GM21367 (cell line): ENCODE results near the gene SDC3.

Experiments used
- ATAC-seq: cut with Tn5 transposase; IDR thresholded peaks from one replicate; pipeline ENCODE4 v1.9.1; 2021; ENCODE audit not compliant: unreplicated experiment

SDC3 gene

DNA sequence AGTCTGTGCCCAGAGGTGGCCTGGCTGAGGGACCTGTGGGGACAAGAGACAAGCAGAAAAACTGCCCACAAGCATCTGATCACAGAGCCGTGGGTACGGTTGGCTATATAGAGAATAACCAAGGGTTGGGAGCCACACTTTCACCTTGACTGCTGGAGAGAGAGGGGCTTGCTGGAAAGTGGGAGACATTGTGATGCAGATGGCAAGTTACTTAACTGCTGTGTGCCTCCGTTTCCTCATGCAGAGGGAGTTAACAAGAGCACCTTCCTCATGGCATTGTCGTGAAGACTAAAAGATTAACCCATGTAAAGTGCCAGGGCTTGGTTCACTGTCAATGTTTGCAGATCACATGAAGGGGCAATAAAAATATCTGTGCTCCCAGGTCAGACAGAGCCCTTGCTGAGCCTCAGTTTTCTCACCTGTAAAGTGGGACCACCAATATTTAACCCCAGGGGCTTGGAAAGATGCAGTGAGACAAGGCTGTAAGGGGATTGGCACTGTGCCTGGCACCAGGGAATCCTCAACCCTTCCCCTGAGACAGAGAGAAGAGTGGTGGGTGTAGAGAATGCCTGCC lies 52.8 kb downstream of the SDC3 start:
- no peak for ATAC-seq

DNA sequence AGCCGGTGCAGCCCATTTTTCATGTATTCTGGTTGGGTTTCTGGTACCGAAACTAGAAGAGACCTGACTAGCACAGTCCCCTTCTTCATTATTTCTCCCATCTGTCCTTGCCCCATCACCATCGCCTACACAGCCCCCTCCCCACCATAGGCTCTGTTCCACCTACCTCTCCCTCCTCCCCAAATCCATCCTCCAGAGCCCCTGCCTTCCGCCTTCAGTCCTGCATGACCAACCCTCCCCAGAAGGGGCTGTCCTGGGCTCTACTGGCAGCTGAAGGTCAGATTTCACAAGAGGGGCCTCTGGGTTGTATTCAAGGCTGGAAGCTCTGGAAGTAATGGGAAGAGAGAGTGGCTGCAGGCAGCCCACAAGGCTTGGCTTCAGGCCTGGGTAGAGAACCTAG lies 55.2 kb downstream of the SDC3 start:
- no peak for ATAC-seq

DNA sequence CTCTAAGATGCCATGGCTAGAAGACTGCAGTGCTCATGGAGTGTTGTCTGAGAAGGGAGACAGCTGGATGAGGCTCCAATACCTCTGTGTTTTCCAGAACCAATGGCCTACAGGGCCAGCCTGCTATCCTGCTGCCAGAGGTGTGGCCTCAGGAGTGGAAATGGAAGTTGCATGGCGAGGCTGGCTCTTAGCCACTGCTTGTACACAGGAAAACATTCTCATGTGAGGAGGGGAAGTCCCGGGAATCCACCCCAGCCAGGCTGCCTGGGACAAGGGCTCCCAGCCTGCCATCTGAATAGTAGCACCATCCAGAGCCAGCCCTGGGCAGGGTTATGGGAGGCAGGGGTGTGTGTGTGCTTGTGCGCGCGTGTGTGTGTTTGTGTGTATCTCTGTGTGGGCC lies 56.5 kb downstream of the SDC3 start:
- no peak for ATAC-seq

DNA sequence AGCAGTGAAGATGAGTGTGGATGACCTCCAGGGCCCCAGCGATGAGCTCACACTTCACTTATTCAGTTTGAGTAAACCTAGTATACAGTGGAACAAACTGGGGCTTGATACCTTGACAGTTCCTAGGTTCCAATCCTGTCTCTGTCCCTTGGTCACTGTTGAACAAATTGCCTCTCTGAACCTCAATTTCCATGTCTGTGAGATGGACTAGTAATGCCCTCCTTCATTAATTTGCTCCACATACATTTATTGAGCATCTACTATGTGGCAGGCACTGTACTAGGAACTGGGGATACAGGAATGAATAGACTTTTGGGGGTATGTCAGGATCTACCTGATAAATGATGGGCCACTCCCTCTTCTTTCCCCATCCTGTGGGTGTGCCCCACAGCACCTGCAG lies 57.3 kb downstream of the SDC3 start:
- ATAC-seq: no peak

DNA sequence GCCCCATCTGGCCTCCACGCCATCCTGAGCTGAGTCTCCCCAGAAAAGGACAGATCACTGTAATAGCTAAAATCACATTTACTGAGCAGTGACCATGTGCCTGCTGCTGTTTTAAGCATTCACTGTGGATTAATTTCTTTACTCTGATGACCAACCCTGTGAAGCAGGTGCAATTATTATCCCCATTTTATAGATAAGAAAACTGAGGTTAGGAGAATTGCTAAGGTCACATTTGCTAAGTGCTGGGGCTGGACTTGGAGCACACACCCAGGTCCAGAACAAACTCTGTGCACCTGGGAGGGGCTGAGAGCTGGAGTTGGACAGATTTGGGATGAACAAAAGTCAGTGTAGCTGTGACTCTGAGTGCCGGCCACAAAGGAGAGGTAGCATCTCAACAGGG lies 58.0 kb downstream of the SDC3 start:
- ATAC-seq: no peak

DNA sequence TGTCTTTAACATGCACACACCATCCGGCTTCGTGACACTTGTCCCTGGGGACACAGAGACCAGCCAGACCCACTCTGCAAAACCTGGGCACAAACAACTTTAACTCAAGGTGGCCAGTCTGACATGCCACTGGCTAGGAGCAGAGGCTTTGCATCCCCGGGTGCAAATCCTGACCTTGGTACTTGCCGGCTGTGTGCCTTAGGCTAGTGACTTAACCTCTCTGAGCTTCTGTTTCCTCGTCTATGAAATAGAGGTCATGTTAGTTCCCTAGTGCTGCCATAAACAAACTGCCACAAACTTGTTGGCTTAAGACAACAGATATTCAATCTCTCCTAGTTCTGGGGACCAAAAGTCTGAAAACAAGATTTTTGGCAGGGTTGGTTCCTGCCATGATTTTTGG lies 60.4 kb downstream of the SDC3 start:
- no peak for ATAC-seq

DNA sequence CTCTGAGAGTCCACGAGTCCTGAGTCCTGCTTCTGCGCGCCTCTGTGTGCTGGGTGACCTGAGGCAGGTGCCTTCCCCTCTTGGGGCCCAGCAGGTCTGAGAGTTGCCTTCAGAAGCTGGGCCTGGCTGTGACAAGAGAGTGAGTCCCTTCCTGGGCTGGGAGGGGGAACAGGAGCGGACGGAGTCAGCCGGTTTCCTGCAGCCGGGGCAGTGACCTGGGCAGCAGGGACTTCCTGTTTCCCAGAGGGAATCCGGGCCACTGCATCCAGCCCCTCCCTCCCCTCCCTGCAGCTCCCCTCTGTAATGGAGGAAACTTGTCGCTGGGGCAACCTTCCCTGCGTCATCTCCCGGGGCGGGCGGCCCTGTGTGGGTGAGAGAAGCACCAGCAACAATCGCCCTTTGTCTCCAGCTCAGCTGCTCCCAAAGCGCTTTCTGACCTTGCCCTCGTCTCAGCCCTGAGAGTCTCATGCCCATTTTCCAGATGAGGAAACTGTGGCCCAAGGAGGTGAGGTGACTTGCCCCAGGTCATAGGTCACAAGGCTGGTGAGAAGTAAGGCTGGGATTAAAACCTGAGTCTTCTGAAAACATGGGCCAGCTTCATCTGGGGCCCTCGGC lies 61.1 kb downstream of the SDC3 start:
- no peak for ATAC-seq

DNA sequence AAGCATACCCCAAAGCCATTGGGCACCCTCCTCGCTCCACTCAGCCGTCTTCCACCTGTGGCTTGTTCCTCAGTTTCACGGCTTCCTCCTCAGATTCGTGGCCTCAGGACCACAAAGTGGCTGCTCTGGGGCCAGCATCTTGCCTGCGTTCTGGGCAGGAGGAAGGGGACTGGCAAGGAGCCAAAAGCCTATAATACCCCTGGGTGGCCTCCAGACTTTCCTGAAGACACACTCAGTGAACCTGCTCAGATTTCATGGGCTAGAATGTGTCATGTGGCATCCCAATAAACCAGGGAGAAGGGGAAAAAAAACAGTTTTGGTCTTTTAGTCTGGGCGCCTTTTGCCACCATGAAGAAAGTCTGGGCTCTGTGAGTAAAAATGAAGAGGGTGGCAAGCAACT lies 62.0 kb downstream of the SDC3 start:
- no peak for ATAC-seq

DNA sequence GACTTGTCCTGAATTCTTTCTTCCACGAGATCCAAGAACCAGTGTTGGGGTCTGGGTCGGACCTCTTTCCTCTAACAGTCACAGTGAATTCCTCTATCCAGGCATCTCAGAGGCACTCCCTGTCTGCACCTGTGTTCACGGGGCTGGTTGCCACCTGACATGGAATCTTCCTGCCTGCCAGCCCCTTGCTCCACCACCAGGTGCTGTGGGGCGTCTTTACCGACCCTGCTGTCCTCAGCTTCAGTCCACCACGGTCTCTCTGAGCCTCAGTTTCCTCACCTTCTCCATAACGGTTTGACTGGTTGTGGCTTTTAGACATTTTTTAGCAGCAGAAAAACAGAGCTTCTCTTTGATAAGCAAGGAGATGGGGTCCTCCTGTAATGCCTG lies 62.7 kb downstream of the SDC3 start:
- ATAC-seq: no peak

DNA sequence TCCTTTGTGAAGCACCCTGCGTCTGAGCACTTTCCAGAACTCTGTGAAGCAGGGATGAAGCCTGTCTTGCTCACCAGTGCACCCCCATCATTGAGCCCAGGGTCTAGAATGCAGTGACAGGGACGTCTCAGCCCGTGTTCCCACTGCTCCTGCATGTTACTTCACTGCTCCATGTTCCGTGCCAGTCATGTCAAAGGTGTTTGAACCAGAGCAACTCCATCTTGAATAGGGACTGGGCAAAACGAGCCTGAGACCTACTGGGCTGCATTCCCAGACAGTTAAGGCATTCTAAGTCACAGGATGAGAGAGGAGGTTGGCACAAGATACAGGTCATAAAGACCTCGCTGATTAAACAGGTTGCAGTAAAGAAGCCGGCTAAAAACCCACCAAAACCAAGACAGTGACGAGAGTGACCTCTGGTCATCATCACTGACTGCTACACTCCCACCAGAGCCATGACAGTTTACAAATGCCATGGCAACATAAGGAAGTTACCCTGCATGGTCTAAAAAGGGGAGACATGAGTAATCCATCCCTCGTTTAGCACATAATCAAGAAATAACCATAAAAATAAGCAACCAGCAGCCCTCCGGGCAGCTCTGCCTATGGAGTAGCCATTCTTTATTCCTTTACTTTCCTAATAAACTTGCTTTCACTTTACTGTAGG lies 63.2 kb downstream of the SDC3 start:
- ATAC-seq: no peak

DNA sequence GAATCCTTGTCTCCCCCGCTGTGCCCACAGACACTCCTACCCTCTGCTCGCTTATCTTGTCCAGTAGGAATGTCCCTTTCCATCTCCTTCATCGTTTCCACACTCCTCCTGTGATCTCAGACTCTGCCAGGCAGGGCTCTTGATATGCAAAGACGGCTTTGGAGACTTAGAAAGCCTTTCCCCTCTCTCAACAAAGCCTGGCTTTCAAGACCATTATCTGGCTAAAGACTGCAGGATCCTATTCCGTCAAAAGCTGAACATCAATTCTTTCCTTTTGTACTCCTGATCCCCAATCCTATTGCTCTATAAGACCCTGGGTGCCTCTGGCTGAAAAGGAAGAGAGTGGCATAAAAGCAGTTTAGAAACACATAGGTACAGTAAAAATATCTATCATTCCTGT lies 63.9 kb downstream of the SDC3 start:
- no peak for ATAC-seq

DNA sequence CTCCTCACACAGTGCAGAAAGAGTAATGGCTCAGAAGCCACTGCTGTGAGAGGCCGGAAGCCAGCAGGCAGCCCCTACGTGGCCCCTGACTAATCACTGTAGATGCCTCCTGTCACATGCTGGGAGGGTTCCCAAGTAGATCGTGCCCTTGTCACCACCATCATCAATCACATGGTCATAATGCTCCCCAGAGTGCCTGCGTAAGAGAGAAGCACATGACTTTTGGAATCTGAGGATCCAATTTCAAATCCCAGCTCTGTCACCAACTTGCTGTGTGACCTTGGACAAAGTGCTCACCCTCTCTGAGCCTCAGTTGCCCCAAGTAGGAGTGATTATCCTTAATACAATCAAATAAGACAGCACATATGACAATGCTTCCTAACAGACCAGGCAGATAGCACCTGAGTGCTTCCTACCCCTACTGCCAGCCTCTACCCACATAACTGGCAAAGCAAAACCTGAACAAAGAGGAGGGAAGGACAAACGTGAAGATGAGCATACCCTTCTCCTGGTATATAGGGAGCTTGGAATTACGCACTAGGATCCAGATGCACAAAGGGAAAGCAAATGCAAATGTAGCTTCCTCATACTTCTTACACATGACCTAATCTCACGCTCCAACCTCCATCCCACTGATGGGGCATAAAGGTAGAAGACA lies 65.7 kb downstream of the SDC3 start:
- ATAC-seq: no peak

DNA sequence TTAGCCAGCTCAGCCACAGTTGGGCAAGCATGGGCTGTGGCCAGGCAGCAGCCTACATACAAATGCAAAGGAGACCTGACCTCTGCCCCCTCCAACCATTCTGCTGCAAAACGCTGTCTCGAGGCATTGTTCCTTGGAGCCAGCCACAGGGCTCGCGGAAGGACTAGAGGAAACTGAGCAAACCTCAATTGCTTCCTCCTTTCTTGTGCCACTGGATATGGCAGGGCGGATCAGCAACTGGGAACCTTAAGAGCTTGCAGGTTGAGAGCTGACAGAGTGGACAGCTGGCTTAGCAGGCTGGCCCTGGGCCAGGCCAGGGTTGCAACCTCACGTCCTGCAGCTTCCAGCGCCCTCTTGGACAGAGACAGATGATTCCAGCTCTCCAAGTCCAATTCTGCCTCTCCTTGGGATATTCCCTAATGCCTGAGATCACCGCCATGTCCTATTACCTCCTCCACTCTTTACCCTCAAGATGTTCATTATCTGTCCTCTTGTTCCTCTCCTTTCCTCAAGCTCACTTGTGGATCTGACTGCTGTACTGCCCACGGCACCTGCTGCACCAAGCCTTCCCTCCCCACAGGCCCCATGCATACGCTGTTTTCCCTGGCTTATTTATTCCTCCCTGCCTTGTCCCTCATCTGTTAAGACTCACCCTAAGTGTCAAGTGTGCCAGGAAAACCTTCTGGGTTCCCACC lies 67.5 kb downstream of the SDC3 start:
- no peak for ATAC-seq

DNA sequence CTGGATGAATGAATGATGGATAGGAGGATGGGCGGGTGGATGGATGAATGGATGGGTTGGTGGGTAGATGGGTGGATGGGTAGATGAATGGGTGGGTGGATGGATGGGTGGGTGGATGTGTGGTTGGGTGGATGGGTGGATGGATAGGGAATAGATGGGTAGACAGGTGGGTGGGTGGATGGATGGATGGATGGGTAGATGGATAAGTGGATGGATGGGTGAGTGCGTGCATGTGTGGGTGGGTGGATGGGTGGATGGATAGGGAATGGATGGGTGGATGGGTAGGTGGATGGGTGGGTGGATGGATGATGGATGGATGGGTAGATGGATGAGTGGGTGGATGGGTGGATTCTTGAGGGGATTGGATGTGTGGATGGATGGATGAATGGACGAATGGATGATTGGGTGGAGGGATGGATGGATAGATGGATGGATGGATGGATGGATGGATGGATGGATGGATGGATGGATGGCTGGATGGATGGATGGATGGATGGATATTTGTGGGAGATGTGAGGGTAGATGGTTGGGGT lies 68.7 kb downstream of the SDC3 start:
- no peak for ATAC-seq

DNA sequence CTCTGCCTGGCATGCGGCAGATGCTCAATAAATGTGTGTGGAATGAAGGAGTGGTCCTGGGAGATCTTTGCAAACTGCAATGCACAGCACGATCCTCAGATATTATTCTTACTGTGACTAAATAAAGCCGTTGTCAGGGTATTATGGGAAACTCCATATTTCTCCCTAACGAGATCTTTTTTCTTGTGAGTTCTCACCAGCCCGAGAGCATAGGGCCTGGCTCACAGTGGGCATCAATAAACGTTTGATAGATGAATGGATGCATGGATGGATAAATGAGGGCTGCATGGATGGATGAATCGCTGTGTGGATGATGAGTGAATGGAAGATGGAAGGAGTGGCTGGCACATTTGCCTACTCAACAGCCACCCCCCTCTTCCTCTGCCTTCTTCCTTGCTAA lies 69.6 kb downstream of the SDC3 start:
- no peak for ATAC-seq

DNA sequence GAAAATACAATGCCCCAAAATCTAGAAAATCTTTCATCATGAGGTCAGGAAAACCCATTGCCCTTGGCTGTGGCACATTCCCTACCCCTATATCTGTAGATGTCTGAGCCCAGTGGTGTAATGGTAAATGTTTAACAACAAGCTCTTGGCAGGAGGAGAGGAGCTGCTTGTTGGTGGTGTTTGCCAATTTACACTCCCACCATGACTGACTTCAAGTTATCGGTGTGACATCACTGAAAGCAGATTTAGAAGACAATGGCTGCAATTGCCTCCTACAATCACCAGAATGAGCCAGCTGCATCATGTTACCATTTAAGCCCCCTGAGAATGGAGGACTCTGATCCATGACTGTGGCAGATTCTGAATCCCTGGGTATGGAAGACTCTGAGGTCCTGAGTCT lies 70.9 kb downstream of the SDC3 start:
- no peak for ATAC-seq

DNA sequence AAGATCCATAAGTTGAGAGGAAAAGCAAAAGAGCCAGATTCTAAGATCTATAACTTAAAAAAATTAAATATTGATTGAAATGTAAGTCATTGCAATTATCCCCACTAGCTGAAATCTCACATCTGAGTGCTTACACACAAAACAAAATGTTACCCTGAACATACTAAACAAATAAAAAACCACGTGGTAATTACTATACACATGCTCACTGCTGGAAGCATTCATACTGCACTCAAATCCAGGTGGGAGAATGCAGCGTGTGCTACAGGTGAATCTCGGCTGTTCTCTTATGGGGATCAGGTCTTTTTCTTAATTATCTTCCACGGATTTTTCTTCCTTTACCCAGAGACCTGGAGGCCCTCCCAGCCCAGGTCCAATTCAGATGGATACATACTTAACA lies 74.3 kb downstream of the SDC3 start:
- ATAC-seq: no peak

DNA sequence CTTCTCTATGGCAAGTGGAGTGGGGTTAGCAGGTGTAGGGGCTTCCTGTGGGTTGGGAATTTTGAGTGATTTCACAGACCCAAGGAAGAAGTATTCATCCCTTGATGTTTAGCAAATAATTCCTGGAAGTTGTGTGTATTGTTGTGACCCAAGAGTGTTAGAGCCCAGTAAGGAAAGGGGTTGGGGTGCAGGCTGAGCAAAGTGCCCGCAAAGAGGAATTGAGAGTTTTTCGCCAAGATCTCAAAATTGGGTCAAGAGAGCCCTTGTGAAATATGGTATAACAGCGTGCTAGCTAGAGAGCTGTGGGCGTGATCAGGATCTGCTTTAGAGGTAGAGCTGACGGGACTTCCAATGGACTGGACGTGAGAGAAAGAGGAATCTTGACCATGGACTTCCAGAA lies 78.0 kb downstream of the SDC3 start:
- no peak for ATAC-seq

DNA sequence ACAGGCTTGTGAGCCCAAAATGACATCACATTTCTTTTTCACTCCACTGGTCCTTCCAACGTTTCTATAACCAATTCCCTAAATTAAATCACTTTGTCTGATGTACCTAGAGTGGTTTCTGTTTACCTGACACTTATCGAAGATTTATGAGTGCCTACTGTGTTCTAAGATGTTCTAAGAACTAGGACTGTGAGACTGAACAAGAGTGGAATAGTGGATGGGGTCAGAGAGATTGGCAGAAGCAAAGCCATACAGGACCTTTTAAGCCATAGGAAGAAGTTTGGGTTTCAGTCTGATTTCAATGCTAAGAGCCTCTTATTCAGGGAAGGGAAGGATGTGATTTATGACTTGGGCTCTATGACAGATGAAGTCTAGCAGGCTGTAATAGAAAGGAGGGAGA lies 78.7 kb downstream of the SDC3 start:
- ATAC-seq: no peak

DNA sequence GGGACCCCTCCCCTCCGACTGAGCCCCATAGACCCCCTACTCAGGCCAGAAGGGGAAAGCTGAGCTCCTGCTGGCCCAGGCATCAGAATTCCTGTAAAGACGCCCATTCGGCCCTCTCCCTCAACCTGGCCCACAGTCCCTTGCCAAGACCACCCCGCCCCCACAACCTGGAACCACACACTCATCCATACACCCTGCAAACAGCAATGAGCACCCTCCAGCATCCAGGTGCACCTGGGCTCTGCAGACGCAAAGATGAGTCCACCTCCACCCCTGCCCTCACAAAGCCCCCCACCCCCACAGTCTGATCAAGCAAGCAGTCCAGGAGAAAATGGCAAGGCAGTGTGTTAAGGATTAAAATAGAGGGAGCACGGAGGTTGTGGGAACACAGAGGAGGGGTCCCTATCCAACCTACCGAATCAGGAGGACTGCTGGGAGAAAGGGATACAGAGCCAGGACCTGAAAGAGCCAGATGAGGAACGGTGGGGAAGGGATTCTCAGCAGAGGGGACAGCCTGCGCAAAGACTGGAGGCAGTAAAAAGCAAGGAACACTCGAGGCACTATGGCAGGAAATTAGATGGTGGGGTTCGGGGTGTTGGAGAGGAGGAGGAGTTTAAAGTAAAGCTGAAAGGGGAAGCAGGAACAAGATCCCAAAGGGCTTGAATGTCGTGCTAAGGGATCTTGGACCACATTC lies 83.7 kb downstream of the SDC3 start:
- no peak for ATAC-seq
